Activated effector memory CD4-positive, alpha-beta T cell treated with anti-CD3 and anti-CD28 coated beads, Interleukin-2, amount 50 U/mL, for 16 hours (primary cell): Measurements from ENCODE around the gene SH2B2.
"Not testable (repeated sequence)": the region's sequence is repeated elsewhere in the genome, so short reads cannot be mapped to it uniquely, and the experiment has no call there.

Experiments
- DNase-seq: peaks from one replicate; pipeline ENCODE4 v3.0.0-alpha.2; 2020

Gene SH2B2

GRCh38 chr7:102337420-102337819 is 50.8 kb downstream of the SH2B2 start:
- DNase-seq, result not testable (repeated sequence)

- not testable (repeated sequence) for DNase-seq
Observed at GRCh38 chr7:102340599-102341368, 54.1 kb downstream of the SH2B2 start.

- DNase-seq, result not testable (repeated sequence)
Observed at GRCh38 chr7:102346983-102347382, 60.3 kb downstream of the SH2B2 start.

- DNase-seq, result not testable (repeated sequence)
Observed at GRCh38 chr7:102356344-102356743, 69.7 kb downstream of the SH2B2 start, which contains the start of gene SPDYE6. Gene SPDYE6 (minus strand): TSS chr7:102356444. CDS start chr7:102356023, 421 bp downstream.

- DNase-seq, result peak; percentile 98
Observed at GRCh38 chr7:102363549-102364393, 77.1 kb downstream of the SH2B2 start.

GRCh38 chr7:102364394-102364886 is 77.8 kb downstream of the SH2B2 start:
- DNase-seq, result peak; percentile 63

GRCh38 chr7:102365390-102365789 is 78.7 kb downstream of the SH2B2 start:
- DNase-seq, result not testable (repeated sequence)

- not testable (repeated sequence) for DNase-seq
Observed at GRCh38 chr7:102370038-102370437, 83.4 kb downstream of the SH2B2 start.
